ENCODE measurements around the gene THUMPD3.

The THUMPD3 gene

GRCh38 chr3:9362731-9363530 lies at the start of gene THUMPD3:
Gene THUMPD3, plus strand, starts transcription at chr3:9363054. Its CDS starts 2,015 bp downstream, at chr3:9365069.
- DNase-seq (ENCODE audit: low read depth in 2 of 2), result peak; percentile 87 to 88

- no peak for DNase-seq (ENCODE audit: low read depth in 2 of 2)
Measured at GRCh38 chr3:9314796-9315195, 48.1 kb upstream of the THUMPD3 start.

- no peak for DNase-seq (ENCODE audit: low read depth in 2 of 2)
Measured at GRCh38 chr3:9316881-9317361, 45.9 kb upstream of the THUMPD3 start.

GRCh38 chr3:9322780-9323179 lies 40.1 kb upstream of the THUMPD3 start:
- no peak for DNase-seq (ENCODE audit: low read depth in 2 of 2)

GRCh38 chr3:9324944-9325343 lies 37.9 kb upstream of the THUMPD3 start:
- no peak for DNase-seq (ENCODE audit: low read depth in 2 of 2)

- DNase-seq (ENCODE audit: low read depth in 2 of 2), result no peak
Measured at GRCh38 chr3:9327578-9327977, 35.3 kb upstream of the THUMPD3 start.

- no peak for DNase-seq (ENCODE audit: low read depth in 2 of 2)
Measured at GRCh38 chr3:9330166-9330703, 32.6 kb upstream of the THUMPD3 start.

- DNase-seq (ENCODE audit: low read depth in 2 of 2), result no peak
Measured at GRCh38 chr3:9331171-9331570, 31.7 kb upstream of the THUMPD3 start.

GRCh38 chr3:9332250-9333030 lies 30.4 kb upstream of the THUMPD3 start:
- DNase-seq (ENCODE audit: low read depth in 2 of 2), result no peak

GRCh38 chr3:9339761-9340471 lies 22.9 kb upstream of the THUMPD3 start:
- no peak for DNase-seq (ENCODE audit: low read depth in 2 of 2)

GRCh38 chr3:9340472-9340902 lies 22.4 kb upstream of the THUMPD3 start:
- no peak for DNase-seq (ENCODE audit: low read depth in 2 of 2)

- DNase-seq (ENCODE audit: low read depth in 2 of 2), result no peak
Measured at GRCh38 chr3:9342696-9343095, 20.2 kb upstream of the THUMPD3 start.

GRCh38 chr3:9343115-9343514 lies 19.7 kb upstream of the THUMPD3 start:
- DNase-seq (ENCODE audit: low read depth in 2 of 2), result no peak

- DNase-seq (ENCODE audit: low read depth in 2 of 2), result no peak
Measured at GRCh38 chr3:9345041-9345440, 17.8 kb upstream of the THUMPD3 start.

- DNase-seq (ENCODE audit: low read depth in 2 of 2), result no peak
Measured at GRCh38 chr3:9346141-9346540, 16.7 kb upstream of the THUMPD3 start.

- DNase-seq (ENCODE audit: low read depth in 2 of 2), result no peak
Measured at GRCh38 chr3:9347081-9347480, 15.8 kb upstream of the THUMPD3 start.

- DNase-seq (ENCODE audit: low read depth in 2 of 2), result no peak
Measured at GRCh38 chr3:9347887-9348286, 15.0 kb upstream of the THUMPD3 start.

GRCh38 chr3:9349321-9350117 lies 13.3 kb upstream of the THUMPD3 start:
- no peak for DNase-seq (ENCODE audit: low read depth in 2 of 2)

- no peak for DNase-seq (ENCODE audit: low read depth in 2 of 2)
Measured at GRCh38 chr3:9351709-9352126, 11.1 kb upstream of the THUMPD3 start.

GRCh38 chr3:9352917-9353752 lies 9.7 kb upstream of the THUMPD3 start:
- DNase-seq (ENCODE audit: low read depth in 2 of 2), result peak; percentile 11 to 34
